ENCODE results near the gene HS2ST1.

GRCh38 chr1:86988835-86989234, 74.4 kb downstream of the HS2ST1 start:
- TF ChIP-seq, protein P1, sequence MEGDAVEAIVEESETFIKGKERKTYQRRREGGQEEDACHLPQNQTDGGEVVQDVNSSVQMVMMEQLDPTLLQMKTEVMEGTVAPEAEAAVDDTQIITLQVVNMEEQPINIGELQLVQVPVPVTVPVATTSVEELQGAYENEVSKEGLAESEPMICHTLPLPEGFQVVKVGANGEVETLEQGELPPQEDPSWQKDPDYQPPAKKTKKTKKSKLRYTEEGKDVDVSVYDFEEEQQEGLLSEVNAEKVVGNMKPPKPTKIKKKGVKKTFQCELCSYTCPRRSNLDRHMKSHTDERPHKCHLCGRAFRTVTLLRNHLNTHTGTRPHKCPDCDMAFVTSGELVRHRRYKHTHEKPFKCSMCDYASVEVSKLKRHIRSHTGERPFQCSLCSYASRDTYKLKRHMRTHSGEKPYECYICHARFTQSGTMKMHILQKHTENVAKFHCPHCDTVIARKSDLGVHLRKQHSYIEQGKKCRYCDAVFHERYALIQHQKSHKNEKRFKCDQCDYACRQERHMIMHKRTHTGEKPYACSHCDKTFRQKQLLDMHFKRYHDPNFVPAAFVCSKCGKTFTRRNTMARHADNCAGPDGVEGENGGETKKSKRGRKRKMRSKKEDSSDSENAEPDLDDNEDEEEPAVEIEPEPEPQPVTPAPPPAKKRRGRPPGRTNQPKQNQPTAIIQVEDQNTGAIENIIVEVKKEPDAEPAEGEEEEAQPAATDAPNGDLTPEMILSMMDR (conservative IDR thresholded peaks at IDR 0.05; ENCODE audit: low read depth in 2 of 2) = no peak
- TF ChIP-seq POLR2AphosphoS5 (IDR thresholded peaks at IDR 0.05; ENCODE audit: low read depth) (no peak), EZH2 (IDR thresholded peaks at IDR 0.05; ENCODE audit: low read depth, unreplicated experiment) (no peak), JUNB (IDR thresholded peaks at IDR 0.05; ENCODE audit: unreplicated experiment) (no peak), CREB1 (CRISPR knock-in tag; IDR thresholded peaks at IDR 0.05; ENCODE audit: low read depth) (no peak), EZH2phosphoT487 (IDR thresholded peaks at IDR 0.05; ENCODE audit: unreplicated experiment) (no peak), ZNF331 (CRISPR knock-in tag; IDR thresholded peaks at IDR 0.05; ENCODE audit: low read depth) (no peak), STAT1 (IDR thresholded peaks at IDR 0.05; ENCODE audit: unreplicated experiment) (no peak)
- TF ChIP-seq, protein P2, sequence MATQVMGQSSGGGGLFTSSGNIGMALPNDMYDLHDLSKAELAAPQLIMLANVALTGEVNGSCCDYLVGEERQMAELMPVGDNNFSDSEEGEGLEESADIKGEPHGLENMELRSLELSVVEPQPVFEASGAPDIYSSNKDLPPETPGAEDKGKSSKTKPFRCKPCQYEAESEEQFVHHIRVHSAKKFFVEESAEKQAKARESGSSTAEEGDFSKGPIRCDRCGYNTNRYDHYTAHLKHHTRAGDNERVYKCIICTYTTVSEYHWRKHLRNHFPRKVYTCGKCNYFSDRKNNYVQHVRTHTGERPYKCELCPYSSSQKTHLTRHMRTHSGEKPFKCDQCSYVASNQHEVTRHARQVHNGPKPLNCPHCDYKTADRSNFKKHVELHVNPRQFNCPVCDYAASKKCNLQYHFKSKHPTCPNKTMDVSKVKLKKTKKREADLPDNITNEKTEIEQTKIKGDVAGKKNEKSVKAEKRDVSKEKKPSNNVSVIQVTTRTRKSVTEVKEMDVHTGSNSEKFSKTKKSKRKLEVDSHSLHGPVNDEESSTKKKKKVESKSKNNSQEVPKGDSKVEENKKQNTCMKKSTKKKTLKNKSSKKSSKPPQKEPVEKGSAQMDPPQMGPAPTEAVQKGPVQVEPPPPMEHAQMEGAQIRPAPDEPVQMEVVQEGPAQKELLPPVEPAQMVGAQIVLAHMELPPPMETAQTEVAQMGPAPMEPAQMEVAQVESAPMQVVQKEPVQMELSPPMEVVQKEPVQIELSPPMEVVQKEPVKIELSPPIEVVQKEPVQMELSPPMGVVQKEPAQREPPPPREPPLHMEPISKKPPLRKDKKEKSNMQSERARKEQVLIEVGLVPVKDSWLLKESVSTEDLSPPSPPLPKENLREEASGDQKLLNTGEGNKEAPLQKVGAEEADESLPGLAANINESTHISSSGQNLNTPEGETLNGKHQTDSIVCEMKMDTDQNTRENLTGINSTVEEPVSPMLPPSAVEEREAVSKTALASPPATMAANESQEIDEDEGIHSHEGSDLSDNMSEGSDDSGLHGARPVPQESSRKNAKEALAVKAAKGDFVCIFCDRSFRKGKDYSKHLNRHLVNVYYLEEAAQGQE (IDR thresholded peaks at IDR 0.05; ENCODE audit: unreplicated experiment) = no peak
